Smooth muscle cell (in vitro differentiated cells): Measurements from ENCODE around the gene PNMT. TPM values are rescaled to one million over a fixed set of nuclear protein-coding genes. Genes with fewer than 3 reads are reported as not detected.

Source experiments
- DNase-seq: peaks from one replicate; lab custom pipeline; 2025; ENCODE audit not compliant: unreplicated experiment; lab: John Stamatoyannopoulos, UW
- H2AFZ ChIP-seq: fragments of 200-600 bp; sonication (generic); 2 replicates; pipeline ENCODE4 v1.6.0; 2016; ENCODE audit warnings: antibody characterized with exemption, low read depth, mild to moderate bottlenecking
- H3F3A ChIP-seq: fragments of 200-600 bp; sonication (generic); 2 replicates; pipeline ENCODE4 v1.6.0; 2017; ENCODE audit warnings: antibody characterized with exemption, low read depth
- H3K27ac ChIP-seq: fragments of 200-600 bp; sonication (generic); 2 replicates; pipeline ENCODE4 v1.5.1; 2016; ENCODE audit warnings: low read depth, mild to moderate bottlenecking
- H3K27me3 ChIP-seq: fragments of 200-600 bp; sonication (generic); 2 replicates; pipeline ENCODE4 v1.6.1; 2016; ENCODE audit warnings: low read depth, mild to moderate bottlenecking
- H3K36me3 ChIP-seq: fragments of 200-600 bp; sonication (generic); 2 replicates; pipeline ENCODE4 v1.5.1; 2016; ENCODE audit warnings: low read depth
- H3K4me1 ChIP-seq: fragments of 200-600 bp; sonication (generic); 2 replicates; pipeline ENCODE4 v1.5.1; 2016; ENCODE audit warnings: low read depth
- H3K4me2 ChIP-seq: fragments of 200-600 bp; sonication (generic); 2 replicates; pipeline ENCODE4 v1.6.0; 2016; ENCODE audit warnings: mild to moderate bottlenecking
- H3K4me3 ChIP-seq: fragments of 200-600 bp; sonication (generic); 2 replicates; pipeline ENCODE4 v1.5.1; 2016; ENCODE audit warnings: mild to moderate bottlenecking
- H3K79me2 ChIP-seq: fragments of 200-600 bp; sonication (generic); 2 replicates; pipeline ENCODE4 v1.6.0; 2016; ENCODE audit warnings: low read depth, mild to moderate bottlenecking
- H3K9ac ChIP-seq: fragments of 200-600 bp; sonication (generic); 2 replicates; pipeline ENCODE4 v1.6.0; 2016; ENCODE audit warnings: low read depth
- H3K9me3 ChIP-seq: fragments of 200-600 bp; sonication (generic); replicated peaks from 2 replicates; pipeline ENCODE4 v1.5.1; 2016; ENCODE audit warnings: low read depth
- H4K20me1 ChIP-seq: fragments of 200-600 bp; sonication (generic); 2 replicates; pipeline ENCODE4 v1.6.0; 2016; ENCODE audit warnings: low read depth
- WGBS: methylation state at CpG from one replicate; pipeline ENCODE4 v1.1.7; 2016; ENCODE audit warnings: low lambda C conversion rate; 5-methylcytosine and 5-hydroxymethylcytosine counted together
- polyA plus RNA-seq: library from polyadenylated mRNA; unstranded; fragments of >200 nt; fragmentation: Nextera tagmentation; extraction: Ambion mirVana; gene quantifications from 2 replicates; pipeline ENCODE4 v1.2.1, GENCODE V29; 2016
- total RNA-seq: library from RNA; depleted of rRNA; stranded (reverse); fragments of >200 nt; gene quantifications from 2 replicates; pipeline ENCODE4 v1.2.3, GENCODE V29; 2014
- TF ChIP-seq, protein P1 (sequence below): fragments of 200-600 bp; sonication (generic); IDR thresholded peaks from 2 replicates; pipeline ENCODE4 v1.5.1; 2017; ENCODE audit warnings: borderline replicate concordance, mild to moderate bottlenecking, antibody characterized with exemption; ENCODE audit not compliant: insufficient read depth, poor library complexity, severe bottlenecking

Gene PNMT
- total and polyA plus RNA-seq, 2 experiments from 2014 or later, result 0.23 TPM; not detected in 1

DNA sequence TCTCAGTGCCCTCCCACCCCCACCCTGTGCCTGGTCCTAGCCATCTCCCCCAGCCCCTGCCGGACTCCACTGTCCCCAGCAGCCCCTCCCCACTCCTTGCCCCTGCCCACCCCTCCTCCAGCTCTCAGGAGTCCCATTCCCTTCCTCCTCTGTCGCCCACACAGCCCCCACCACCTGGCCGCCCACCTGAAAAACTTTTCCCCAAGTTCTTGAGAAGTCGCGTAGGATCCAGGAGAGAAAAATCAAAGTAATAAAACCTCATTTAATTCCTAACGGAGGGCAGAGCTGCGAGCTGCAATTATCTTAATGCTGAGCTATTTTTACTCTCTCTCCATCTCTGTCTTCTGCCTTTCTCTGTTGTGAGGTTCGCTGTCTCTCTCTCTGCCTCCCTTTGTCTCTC is 43.9 kb upstream of the PNMT start:
- Histone ChIP-seq H3K4me1 (peaks cover 14% of the 10 kb centered on the region), H3F3A (peaks cover 3% of the 10 kb centered on the region), H3K9me3 (no peaks in the 10 kb centered on the region), H4K20me1 (no peaks in the 10 kb centered on the region), H3K27ac (no peak overlapping the region), H3K4me2 (no peak overlapping the region), H3K4me3 (no peak overlapping the region), H2AFZ (no peak overlapping the region), H3K27me3 (peaks cover 76% of the 10 kb centered on the region), H3K9ac (no peak overlapping the region), H3K79me2 (no peaks in the 10 kb centered on the region), H3K36me3 (no peaks in the 10 kb centered on the region)
- 84% methylated on average over 6 of the region's 8 CpGs for WGBS
- DNase-seq, result no peak
- TF ChIP-seq, protein P1, sequence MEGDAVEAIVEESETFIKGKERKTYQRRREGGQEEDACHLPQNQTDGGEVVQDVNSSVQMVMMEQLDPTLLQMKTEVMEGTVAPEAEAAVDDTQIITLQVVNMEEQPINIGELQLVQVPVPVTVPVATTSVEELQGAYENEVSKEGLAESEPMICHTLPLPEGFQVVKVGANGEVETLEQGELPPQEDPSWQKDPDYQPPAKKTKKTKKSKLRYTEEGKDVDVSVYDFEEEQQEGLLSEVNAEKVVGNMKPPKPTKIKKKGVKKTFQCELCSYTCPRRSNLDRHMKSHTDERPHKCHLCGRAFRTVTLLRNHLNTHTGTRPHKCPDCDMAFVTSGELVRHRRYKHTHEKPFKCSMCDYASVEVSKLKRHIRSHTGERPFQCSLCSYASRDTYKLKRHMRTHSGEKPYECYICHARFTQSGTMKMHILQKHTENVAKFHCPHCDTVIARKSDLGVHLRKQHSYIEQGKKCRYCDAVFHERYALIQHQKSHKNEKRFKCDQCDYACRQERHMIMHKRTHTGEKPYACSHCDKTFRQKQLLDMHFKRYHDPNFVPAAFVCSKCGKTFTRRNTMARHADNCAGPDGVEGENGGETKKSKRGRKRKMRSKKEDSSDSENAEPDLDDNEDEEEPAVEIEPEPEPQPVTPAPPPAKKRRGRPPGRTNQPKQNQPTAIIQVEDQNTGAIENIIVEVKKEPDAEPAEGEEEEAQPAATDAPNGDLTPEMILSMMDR, result no peak

DNA sequence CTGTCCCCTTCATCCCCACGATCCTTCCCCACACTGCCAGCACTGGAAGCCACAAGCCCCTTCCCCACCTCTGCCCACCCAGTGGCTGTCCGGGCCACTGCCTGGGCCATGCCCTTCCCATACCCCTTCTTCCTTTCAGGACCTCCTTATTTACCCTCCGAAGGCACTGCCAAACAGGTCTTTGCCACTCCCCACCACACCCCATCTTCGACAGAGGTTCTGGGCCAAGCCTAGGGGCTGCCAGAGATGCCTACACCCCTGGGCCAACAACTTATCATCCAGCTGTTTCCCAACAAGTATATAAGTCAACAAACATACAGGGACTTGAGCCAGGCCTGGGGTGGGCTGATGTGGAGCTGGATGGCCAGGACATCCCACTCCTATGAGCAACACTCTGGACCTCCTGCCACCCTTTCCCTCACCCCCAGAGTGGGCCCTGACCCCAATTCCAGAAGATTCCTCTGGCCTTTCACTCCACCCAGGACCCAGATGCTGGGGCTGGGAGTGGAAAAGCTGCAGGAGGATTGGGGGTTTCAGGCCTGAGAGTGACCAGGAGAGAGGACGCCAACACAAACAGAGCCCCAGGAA is 43.0 kb upstream of the PNMT start:
- H2AFZ ChIP-seq, result no peak overlapping the region
- no peak overlapping the region for H3K4me3 ChIP-seq
- DNase-seq, result no peak
- WGBS, result 82% methylated on average over 5 of the region's 5 CpGs
- H3K4me2 ChIP-seq, result no peak overlapping the region
- no peak overlapping the region for H3K9ac ChIP-seq
- H4K20me1 ChIP-seq, result no peaks in the 10 kb centered on the region
- no peaks in the 10 kb centered on the region for H3K79me2 ChIP-seq
- peaks cover 3% of the 10 kb centered on the region for H3F3A ChIP-seq
- H3K36me3 ChIP-seq, result no peaks in the 10 kb centered on the region
- H3K9me3 ChIP-seq, result no peaks in the 10 kb centered on the region
- H3K27me3 ChIP-seq, result peaks cover 80% of the 10 kb centered on the region
- TF ChIP-seq, protein P1, result no peak
- H3K4me1 ChIP-seq, result peaks cover 14% of the 10 kb centered on the region
- no peak overlapping the region for H3K27ac ChIP-seq

DNA sequence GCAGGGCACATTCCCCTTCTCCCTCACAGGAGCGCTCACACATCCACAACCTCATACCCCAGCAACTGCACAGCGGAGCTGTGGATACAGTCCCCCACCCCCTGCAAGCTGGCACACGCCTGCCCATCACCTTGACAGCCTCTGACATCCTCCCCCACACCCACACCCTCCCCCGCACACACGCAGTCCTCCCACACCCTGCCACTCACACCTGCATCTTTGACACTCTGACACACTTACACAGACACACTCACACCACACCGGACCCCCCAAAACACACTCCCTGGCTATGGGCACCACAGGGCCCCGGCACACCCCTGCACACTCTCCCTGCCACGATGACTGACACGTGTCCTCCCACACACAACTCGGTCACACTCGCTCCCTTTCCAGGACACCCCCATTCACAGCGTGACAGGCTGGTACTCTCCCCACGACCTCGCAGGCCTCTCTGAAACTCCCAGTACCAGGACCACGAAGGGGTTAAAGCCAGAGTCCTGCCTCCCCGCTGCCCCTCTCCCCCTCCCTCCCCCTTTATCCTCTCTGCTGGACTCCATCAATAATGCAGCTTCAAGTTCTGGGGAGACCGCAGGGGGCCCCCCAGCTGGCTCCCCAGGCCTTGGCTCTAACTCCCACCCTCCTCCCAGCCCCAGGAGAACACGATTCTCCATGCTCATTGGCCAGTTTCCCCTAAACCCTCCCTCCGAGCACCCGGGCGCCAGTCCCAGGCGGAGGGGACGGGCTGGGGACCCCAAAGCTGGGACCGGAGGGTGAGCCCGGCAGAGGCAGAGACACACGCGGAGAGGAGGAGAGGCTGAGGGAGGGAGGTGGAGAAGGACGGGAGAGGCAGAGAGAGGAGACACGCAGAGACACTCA is 41.8 kb upstream of the PNMT start, which contains the start of gene PPP1R1B:
Gene PPP1R1B, plus strand, starts transcription at position 782 of the 876 bp plus-strand sequence. CDS start 441 bp downstream, outside the sequence.
- DNase-seq, result no peak
- Histone ChIP-seq H2AFZ (no peak within 1 kb of the TSS), H4K20me1 (no peaks in the 10 kb centered on the region)

More for the DNA sequence above, 41.8 kb upstream of the PNMT start, which contains the start of gene PPP1R1B:
- H3K79me2 ChIP-seq, result no peaks in the 10 kb centered on the region
- no peak within 1 kb of the TSS for H3K9ac ChIP-seq
- H3K36me3 ChIP-seq, result no peaks in the 10 kb centered on the region
- TF ChIP-seq, protein P1, result no peak
- H3K9me3 ChIP-seq, result no peaks in the 10 kb centered on the region
- peaks cover 3% of the 10 kb centered on the region for H3F3A ChIP-seq
- H3K27ac ChIP-seq, result no peak within 1 kb of the TSS
- WGBS, result 14% methylated on average over 24 of the region's 29 CpGs
- H3K4me2 ChIP-seq, result peak within 1 kb of the TSS; percentile 84
- peak within 1 kb of the TSS; percentile 49 for H3K4me3 ChIP-seq
- peaks cover 78% of the 10 kb centered on the region for H3K27me3 ChIP-seq
- peaks cover 14% of the 10 kb centered on the region for H3K4me1 ChIP-seq
